ENCODE results near the gene POLR1E.

POLR1E gene, protein sequence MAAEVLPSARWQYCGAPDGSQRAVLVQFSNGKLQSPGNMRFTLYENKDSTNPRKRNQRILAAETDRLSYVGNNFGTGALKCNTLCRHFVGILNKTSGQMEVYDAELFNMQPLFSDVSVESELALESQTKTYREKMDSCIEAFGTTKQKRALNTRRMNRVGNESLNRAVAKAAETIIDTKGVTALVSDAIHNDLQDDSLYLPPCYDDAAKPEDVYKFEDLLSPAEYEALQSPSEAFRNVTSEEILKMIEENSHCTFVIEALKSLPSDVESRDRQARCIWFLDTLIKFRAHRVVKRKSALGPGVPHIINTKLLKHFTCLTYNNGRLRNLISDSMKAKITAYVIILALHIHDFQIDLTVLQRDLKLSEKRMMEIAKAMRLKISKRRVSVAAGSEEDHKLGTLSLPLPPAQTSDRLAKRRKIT

DNA sequence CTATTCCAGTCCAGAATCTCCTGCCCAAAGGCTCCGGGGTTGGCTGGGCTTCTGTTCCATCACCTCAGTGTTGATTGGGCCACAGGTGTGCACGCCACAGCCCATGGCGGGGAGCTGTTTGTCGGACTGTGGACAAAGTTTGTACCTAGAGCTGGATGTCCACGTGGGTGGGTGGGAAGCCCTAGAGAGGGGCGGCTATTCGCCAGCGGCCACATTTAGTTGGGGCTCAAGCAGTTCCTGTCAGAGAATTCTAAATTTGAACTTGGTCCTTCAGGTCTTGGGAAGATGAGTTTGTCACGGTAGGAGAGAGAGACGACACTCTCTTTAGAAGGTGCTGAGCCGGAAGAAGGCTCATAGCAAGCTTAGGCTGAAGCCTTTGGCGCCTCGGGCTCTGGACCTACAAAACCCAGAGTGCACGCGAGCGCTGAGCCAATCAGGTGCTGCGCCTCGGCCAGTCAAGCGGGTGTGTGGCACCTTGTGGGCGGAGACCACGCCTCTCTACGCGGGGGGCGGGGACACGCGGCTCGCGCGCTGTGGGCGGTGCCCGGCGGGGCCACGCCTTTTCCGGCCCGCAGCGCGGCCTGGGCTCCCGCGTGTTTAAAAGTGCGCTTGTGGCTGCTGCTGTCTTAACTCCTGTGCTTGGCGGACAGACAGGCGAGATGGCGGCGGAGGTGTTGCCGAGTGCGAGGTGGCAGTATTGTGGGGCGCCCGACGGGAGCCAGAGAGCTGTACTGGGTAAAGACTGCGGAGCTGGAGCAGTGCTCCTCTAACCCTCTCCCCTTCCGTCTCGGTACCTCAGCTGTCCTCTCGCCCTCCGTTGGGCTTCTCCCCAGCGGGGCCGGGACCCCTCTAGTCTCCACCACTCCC, at the start of gene POLR1E:
Gene POLR1E, plus strand, starts transcription at position 560 of the 867 bp plus-strand sequence. Its CDS starts 100 bp downstream, at position 660.
- in situ Hi-C loops (cut with MboI; ENCODE audit: low sequenced_read_pairs, unreplicated experiment): loop anchor here (10.0 kb wide), 1 partner anchor 109 kb away; the partner anchor contains the start of gene TOMM5
- TF ChIP-seq, protein P1, sequence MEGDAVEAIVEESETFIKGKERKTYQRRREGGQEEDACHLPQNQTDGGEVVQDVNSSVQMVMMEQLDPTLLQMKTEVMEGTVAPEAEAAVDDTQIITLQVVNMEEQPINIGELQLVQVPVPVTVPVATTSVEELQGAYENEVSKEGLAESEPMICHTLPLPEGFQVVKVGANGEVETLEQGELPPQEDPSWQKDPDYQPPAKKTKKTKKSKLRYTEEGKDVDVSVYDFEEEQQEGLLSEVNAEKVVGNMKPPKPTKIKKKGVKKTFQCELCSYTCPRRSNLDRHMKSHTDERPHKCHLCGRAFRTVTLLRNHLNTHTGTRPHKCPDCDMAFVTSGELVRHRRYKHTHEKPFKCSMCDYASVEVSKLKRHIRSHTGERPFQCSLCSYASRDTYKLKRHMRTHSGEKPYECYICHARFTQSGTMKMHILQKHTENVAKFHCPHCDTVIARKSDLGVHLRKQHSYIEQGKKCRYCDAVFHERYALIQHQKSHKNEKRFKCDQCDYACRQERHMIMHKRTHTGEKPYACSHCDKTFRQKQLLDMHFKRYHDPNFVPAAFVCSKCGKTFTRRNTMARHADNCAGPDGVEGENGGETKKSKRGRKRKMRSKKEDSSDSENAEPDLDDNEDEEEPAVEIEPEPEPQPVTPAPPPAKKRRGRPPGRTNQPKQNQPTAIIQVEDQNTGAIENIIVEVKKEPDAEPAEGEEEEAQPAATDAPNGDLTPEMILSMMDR (IDR thresholded peaks at IDR 0.05; ENCODE audit: borderline replicate concordance, control extremely low read depth, extremely low read depth, insufficient read depth, missing control alignments): no peak
- peak; percentile 100 for DNase-seq (ENCODE audit: low spot score)

DNA sequence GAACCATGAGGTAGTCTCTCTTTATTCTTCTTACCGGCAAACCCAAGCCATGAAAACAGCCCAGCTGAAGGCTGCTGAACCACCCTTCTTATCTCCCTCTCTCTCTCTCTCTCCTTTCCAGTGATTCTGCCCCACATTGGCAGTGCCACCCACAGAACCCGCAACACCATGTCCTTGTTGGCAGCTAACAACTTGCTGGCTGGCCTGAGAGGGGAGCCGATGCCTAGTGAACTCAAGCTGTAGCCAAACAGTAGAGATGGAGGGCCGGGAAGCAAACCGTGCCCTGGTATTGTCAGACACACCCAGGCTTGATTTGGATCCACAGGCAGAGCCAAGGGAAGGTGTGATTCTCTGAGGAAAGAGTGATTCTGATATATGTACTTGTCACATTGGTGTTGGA, 49.2 kb upstream of the POLR1E start:
- no peak for DNase-seq (ENCODE audit: low spot score)
- in situ Hi-C loops (cut with MboI; ENCODE audit: low sequenced_read_pairs, unreplicated experiment): no loop called here
- TF ChIP-seq, protein P1 (IDR thresholded peaks at IDR 0.05; ENCODE audit: borderline replicate concordance, control extremely low read depth, extremely low read depth, insufficient read depth, missing control alignments): no peak

DNA sequence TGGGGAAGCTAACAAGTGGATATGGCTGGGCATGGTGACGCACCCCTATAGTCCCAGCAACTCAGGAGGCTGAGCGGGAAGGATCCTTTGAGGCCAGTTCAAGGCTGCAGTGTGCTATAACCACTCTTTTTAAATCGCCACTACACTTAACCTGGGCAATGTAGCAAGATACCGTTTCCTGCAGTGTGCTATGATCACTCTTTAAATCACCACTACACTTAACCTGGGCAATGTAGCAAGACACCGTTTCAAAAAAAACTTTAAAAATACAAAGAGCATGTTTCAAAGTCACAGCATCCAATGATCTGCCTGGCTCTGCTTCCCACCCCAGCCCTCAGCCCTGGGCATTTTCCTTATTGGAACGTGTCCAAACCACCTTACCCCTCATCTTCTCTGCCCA, 48.7 kb upstream of the POLR1E start:
- TF ChIP-seq, protein P1 (IDR thresholded peaks at IDR 0.05; ENCODE audit: borderline replicate concordance, control extremely low read depth, extremely low read depth, insufficient read depth, missing control alignments): no peak
- in situ Hi-C loops (cut with MboI; ENCODE audit: low sequenced_read_pairs, unreplicated experiment): no loop called here
- no peak for DNase-seq (ENCODE audit: low spot score)

DNA sequence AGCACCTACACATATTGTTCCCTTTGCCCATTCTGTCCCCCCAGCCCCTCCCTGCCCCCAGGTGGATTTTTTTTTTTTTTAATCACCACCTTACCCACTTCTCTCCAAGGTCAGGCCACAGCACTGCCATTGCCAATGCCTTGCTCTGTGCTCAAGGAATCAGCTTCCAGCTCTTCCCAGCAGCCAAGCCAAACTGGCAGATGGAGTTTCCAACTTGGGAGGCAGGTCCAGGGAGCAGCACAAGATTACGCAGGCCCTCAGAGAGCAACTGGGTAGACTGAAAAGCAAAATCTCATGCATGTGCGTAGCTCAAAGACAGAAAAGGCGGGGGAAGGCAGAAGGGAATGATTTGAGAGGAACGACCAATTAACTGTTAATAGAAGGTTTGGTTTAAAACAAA, 48.1 kb upstream of the POLR1E start:
- no peak for DNase-seq (ENCODE audit: low spot score)
- TF ChIP-seq, protein P1 (IDR thresholded peaks at IDR 0.05; ENCODE audit: borderline replicate concordance, control extremely low read depth, extremely low read depth, insufficient read depth, missing control alignments): no peak
- in situ Hi-C loops (cut with MboI; ENCODE audit: low sequenced_read_pairs, unreplicated experiment): no loop called here

DNA sequence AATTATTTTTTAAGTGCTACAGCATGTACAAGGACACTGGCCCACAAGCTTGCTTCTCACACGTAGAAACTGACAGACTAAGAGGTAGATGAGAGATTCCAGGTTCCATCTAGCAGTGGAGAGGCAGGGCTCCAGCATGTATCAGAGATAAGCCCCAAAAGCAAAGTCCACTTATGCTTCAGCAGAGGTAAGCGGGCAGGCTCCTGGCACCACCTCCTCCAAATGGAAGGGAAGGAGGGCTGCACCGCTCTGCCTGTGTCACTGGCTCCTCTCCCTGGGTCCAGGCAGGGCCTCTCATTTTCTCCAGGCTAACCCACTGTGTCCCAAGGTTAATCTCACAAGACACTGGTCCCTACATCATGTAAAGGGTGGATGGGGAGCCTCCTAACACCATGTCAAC, 47.4 kb upstream of the POLR1E start:
- DNase-seq (ENCODE audit: low spot score): no peak
- TF ChIP-seq, protein P1 (IDR thresholded peaks at IDR 0.05; ENCODE audit: borderline replicate concordance, control extremely low read depth, extremely low read depth, insufficient read depth, missing control alignments): no peak
- in situ Hi-C loops (cut with MboI; ENCODE audit: low sequenced_read_pairs, unreplicated experiment): no loop called here

DNA sequence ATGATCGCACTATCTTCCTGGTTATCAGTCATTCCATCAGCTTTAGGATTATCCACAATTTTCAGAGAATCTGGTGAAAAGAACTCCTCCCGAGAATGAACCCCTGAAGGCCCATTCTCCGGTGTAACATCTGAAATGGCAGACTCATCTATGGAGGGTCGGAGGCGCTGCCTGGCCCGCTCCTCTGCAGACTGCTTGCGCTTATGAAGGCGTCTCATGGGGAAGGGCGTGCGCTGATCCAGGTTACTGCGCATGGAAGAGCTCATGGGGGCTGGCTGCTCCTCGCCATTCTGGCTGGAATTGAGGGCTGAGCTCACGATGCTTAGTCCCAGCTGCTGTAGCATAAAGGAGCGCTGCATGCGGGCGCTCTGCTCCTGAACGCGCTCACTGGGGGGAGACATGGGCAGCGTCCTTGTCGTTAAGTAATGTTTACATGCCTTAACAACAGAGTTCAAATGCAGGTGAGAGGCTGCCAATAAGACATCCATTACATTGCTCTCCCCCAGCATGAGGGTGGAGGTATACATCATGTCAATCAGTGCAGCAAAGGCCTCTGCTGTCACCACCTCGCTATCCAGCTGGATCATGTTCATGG, 43.9 kb upstream of the POLR1E start:
- no peak for DNase-seq (ENCODE audit: low spot score)
- in situ Hi-C loops (cut with MboI; ENCODE audit: low sequenced_read_pairs, unreplicated experiment): no loop called here
- TF ChIP-seq, protein P1 (IDR thresholded peaks at IDR 0.05; ENCODE audit: borderline replicate concordance, control extremely low read depth, extremely low read depth, insufficient read depth, missing control alignments): no peak

Measured in GM13976 (cell line).